Nephron progenitor cell (in vitro differentiated cells): ENCODE measurements around the gene CDCA4.

Experiments used
- DNase-seq: peaks from one replicate; pipeline ENCODE4 v3.0.0; 2021
- H3K27ac Mint-ChIP-seq: 2 replicates; pipeline ENCODE4 v1.8.0; 2021; ENCODE audit warnings: mild to moderate bottlenecking, moderate library complexity, mixed read lengths
- H3K27me3 Mint-ChIP-seq: 2 replicates; pipeline ENCODE4 v1.8.0; 2021; ENCODE audit warnings: mild to moderate bottlenecking, low read depth, mixed read lengths; ENCODE audit not compliant: poor library complexity
- H3K36me3 Mint-ChIP-seq: 2 replicates; pipeline ENCODE4 v1.8.0; 2021; ENCODE audit warnings: low read depth, mixed read lengths
- H3K4me1 Mint-ChIP-seq: 2 replicates; pipeline ENCODE4 v1.8.0; 2021; ENCODE audit warnings: mixed read lengths
- H3K4me3 Mint-ChIP-seq: 2 replicates; pipeline ENCODE4 v1.8.0; 2021; ENCODE audit warnings: mild to moderate bottlenecking, moderate library complexity, mixed read lengths
- H3K9me3 Mint-ChIP-seq: 2 replicates; pipeline ENCODE4 v1.8.0; 2021; ENCODE audit warnings: mild to moderate bottlenecking, moderate library complexity, mixed read lengths
- CTCF ChIP-seq: fragments of 200-600 bp; sonication (generic); IDR thresholded peaks from 2 replicates; pipeline ENCODE4 v1.5.0; 2021; ENCODE audit warnings: antibody characterized with exemption

Gene CDCA4

GRCh38 chr14:104975481-104976197 lies 45.2 kb downstream of the CDCA4 start:
- Mint-ChIP-seq H3K36me3 (no peaks in the 10 kb centered on the region), H3K27ac (no peak overlapping the region), H3K27me3 (peaks cover 49% of the 10 kb centered on the region), H3K4me1 (peaks cover 25% of the 10 kb centered on the region), H3K4me3 (no peak overlapping the region), H3K9me3 (no peaks in the 10 kb centered on the region)
- TF ChIP-seq CTCF, result no peak
- DNase-seq, result peak; percentile 43

GRCh38 chr14:104974665-104975390 lies 46.1 kb downstream of the CDCA4 start:
- Mint-ChIP-seq H3K4me3 (no peak overlapping the region), H3K36me3 (no peaks in the 10 kb centered on the region), H3K27ac (no peak overlapping the region), H3K9me3 (no peaks in the 10 kb centered on the region), H3K27me3 (peaks cover 41% of the 10 kb centered on the region), H3K4me1 (peaks cover 22% of the 10 kb centered on the region)
- no peak for DNase-seq
- no peak for TF ChIP-seq CTCF

GRCh38 chr14:104974146-104974541 lies 46.7 kb downstream of the CDCA4 start:
- Mint-ChIP-seq H3K27me3 (peaks cover 35% of the 10 kb centered on the region), H3K9me3 (no peaks in the 10 kb centered on the region), H3K4me3 (no peak overlapping the region), H3K36me3 (no peaks in the 10 kb centered on the region), H3K4me1 (peaks cover 23% of the 10 kb centered on the region), H3K27ac (no peak overlapping the region)
- no peak for TF ChIP-seq CTCF
- DNase-seq, result no peak

- no peak overlapping the region for H3K4me3 Mint-ChIP-seq
- peaks cover 23% of the 10 kb centered on the region for H3K4me1 Mint-ChIP-seq
- H3K27ac Mint-ChIP-seq, result no peak overlapping the region
Observed at GRCh38 chr14:104973385-104974145, 47.3 kb downstream of the CDCA4 start.

GRCh38 chr14:104973135-104973384 lies 47.8 kb downstream of the CDCA4 start:
- peaks cover 28% of the 10 kb centered on the region for H3K27me3 Mint-ChIP-seq
- DNase-seq, result peak; percentile 37
- no peaks in the 10 kb centered on the region for H3K36me3 Mint-ChIP-seq
- no peak overlapping the region for H3K27ac Mint-ChIP-seq
- H3K9me3 Mint-ChIP-seq, result no peaks in the 10 kb centered on the region
- no peak for TF ChIP-seq CTCF
- H3K4me3 Mint-ChIP-seq, result no peak overlapping the region
- peaks cover 26% of the 10 kb centered on the region for H3K4me1 Mint-ChIP-seq

More at GRCh38 chr14:104973385-104974145, 47.3 kb downstream of the CDCA4 start:
- Mint-ChIP-seq H3K27me3 (peaks cover 31% of the 10 kb centered on the region), H3K36me3 (no peaks in the 10 kb centered on the region), H3K9me3 (no peaks in the 10 kb centered on the region)
- no peak for DNase-seq
- TF ChIP-seq CTCF, result no peak
